HepG2 (cell line): ENCODE measurements around the gene NOS1AP. TPM values are rescaled to one million over a fixed set of nuclear protein-coding genes. Genes with fewer than 3 reads are reported as not detected.

Experiments used
- ATAC-seq: fragments of 200-7000 bp; cut with Tn5 transposase; 3 replicates; pipeline ENCODE4 v1.9.1; 2020; ENCODE audit warnings: mild to moderate bottlenecking, moderate library complexity
- BruUV-seq: library from RNA; stranded (reverse); fragments of 400-500 nt; replicated peaks from 2 replicates; lab custom pipeline; 2021; lab: Mats Ljungman, UMichigan
- CTCF ChIA-PET: fragments of 300-600 bp; formaldehyde crosslinking; extraction: SDS; loops from one replicate; lab custom pipeline; 2021; ENCODE audit warnings: low total read pairs, inconsistent platforms, low intra/inter-chr PET ratio; lab: Yijun Ruan, JAX
- POLR2A ChIA-PET: fragments of 350-600 bp; sonication (Branson Sonifier 250); formaldehyde crosslinking; loops from one replicate; lab custom pipeline; 2020; ENCODE audit warnings: antibody characterized with exemption, inconsistent platforms; lab: Yijun Ruan, JAX
- DNase-seq: peaks from one replicate; pipeline ENCODE4 v3.0.0-alpha.2; 2015; ENCODE audit warnings: low spot score
- FAIRE-seq: peaks from 3 replicates; lab custom pipeline; 2011; peaks lifted over from hg19 to GRCh38; lab: Jason Lieb, UNC
- H2AFZ ChIP-seq: one replicate; pipeline ENCODE4 v1.6.1; 2011; ENCODE audit warnings: low read length, inconsistent platforms
- H3K27ac ChIP-seq: fragments of 300-600 bp; 3 replicates; pipeline ENCODE4 v1.8.0; 2011; ENCODE audit warnings: mixed run types, mild to moderate bottlenecking, mixed read lengths, low read length, inconsistent platforms; ENCODE audit not compliant: insufficient read depth; ENCODE audit errors: extremely low read length
- H3K27me3 ChIP-seq, 2 experiments: fragments of 200-600 bp in 1 of 2; 2 replicates in 1 of 2; 3 replicates in 1 of 2; pipeline versions ENCODE4 v1.6.0 to v1.8.0; 2011; ENCODE audit warnings: low read length in 2 of 2, mild to moderate bottlenecking in 2 of 2, moderate library complexity in 2 of 2, inconsistent platforms in 1 of 2; ENCODE audit not compliant: insufficient read depth in 2 of 2, control insufficient read depth in 1 of 2
- H3K36me3 ChIP-seq, 2 experiments: fragments of 200-600 bp in 1 of 2; replicated peaks in 1 of 2; 2 replicates in 1 of 2; 3 replicates in 1 of 2; pipeline versions ENCODE4 v1.5.1 to v1.8.0; 2011; ENCODE audit warnings: low read length in 2 of 2, inconsistent platforms in 1 of 2; ENCODE audit not compliant: insufficient read depth in 2 of 2, control insufficient read depth in 1 of 2
- H3K4me1 ChIP-seq: 2 replicates; pipeline ENCODE4 v1.5.1; 2012; ENCODE audit warnings: low read length, inconsistent platforms; ENCODE audit not compliant: insufficient read depth
- H3K4me2 ChIP-seq: 2 replicates; pipeline ENCODE4 v1.6.0; 2011; ENCODE audit warnings: low read depth, low read length, inconsistent platforms
- H3K4me3 ChIP-seq, 3 experiments: fragments of 200-600 bp in 1 of 3; sonication (generic), shearing (Covaris generic) in 1 of 3; replicated peaks in 1 of 3; 2 replicates each; pipeline ENCODE4 v1.5.1; 2011 to 2016; ENCODE audit warnings: low read length in 3 of 3, inconsistent platforms in 2 of 3, low read depth in 2 of 3, mild to moderate bottlenecking in 2 of 3, control low read depth in 1 of 3, mixed read lengths in 1 of 3; ENCODE audit not compliant: insufficient read depth in 1 of 3
- H3K79me2 ChIP-seq: one replicate; pipeline ENCODE4 v1.6.1; 2011; ENCODE audit warnings: low read length, inconsistent platforms; ENCODE audit not compliant: insufficient read depth
- H3K9ac ChIP-seq: 2 replicates; pipeline ENCODE4 v1.6.0; 2011; ENCODE audit warnings: mild to moderate bottlenecking, low read depth, low read length, inconsistent platforms; ENCODE audit not compliant: insufficient read depth
- H3K9me3 ChIP-seq: 2 replicates; pipeline ENCODE4 v1.5.1; 2012; ENCODE audit warnings: mild to moderate bottlenecking, low read length
- H4K20me1 ChIP-seq: 2 replicates; pipeline ENCODE4 v1.6.0; 2011; ENCODE audit warnings: inconsistent platforms, mild to moderate bottlenecking, low read length, moderate library complexity; ENCODE audit not compliant: insufficient read depth
- ARNT2 ChIP-seq: sonication (generic); formaldehyde crosslinking; IDR thresholded peaks from 2 replicates; pipeline ENCODE4 v1.8.0; 2022; ENCODE audit warnings: mild to moderate bottlenecking, low read depth, missing genetic modification reagents, moderate library complexity
- CCAR2 ChIP-seq: fragments of 200-400 bp; formaldehyde crosslinking; optimal IDR thresholded peaks from 2 replicates; pipeline ENCODE3; 2018; ENCODE audit warnings: low read depth, mild to moderate bottlenecking, low read length, moderate library complexity
- CHCHD3 ChIP-seq: sonication (generic); formaldehyde crosslinking; IDR thresholded peaks from 2 replicates; pipeline ENCODE4 v1.8.0; 2022; ENCODE audit warnings: mild to moderate bottlenecking, missing genetic modification reagents, moderate library complexity
- GABPA ChIP-seq, 2 experiments: IDR thresholded peaks; 2 replicates each; pipeline ENCODE4 v1.6.1; 2011 to 2016; ENCODE audit warnings: low read depth in 2 of 2, low read length in 1 of 2, missing biosample characterization in 1 of 2, missing genetic modification characterization in 1 of 2
- HOXA3 ChIP-seq: sonication (generic); formaldehyde crosslinking; IDR thresholded peaks from 2 replicates; pipeline ENCODE4 v1.5.0; 2020; ENCODE audit warnings: missing genetic modification reagents
- KMT2B ChIP-seq: IDR thresholded peaks from 2 replicates; pipeline ENCODE4 v1.6.1; 2016; ENCODE audit warnings: missing genetic modification reagents, missing compliant biosample characterization
- NFE2L1 ChIP-seq: sonication (generic); formaldehyde crosslinking; IDR thresholded peaks from 2 replicates; pipeline ENCODE4 v1.4.0; 2020; ENCODE audit warnings: missing genetic modification reagents, mild to moderate bottlenecking, borderline replicate concordance
- NR2F6 ChIP-seq, 2 experiments: IDR thresholded peaks; 2 replicates each; pipeline ENCODE4 v1.6.1; 2016; ENCODE audit warnings: antibody characterized with exemption in 1 of 2, mild to moderate bottlenecking in 1 of 2
- SALL2 ChIP-seq: sonication (generic); formaldehyde crosslinking; IDR thresholded peaks from 2 replicates; pipeline ENCODE4 v1.8.1; 2023; ENCODE audit warnings: mild to moderate bottlenecking, missing genetic modification reagents, inconsistent platforms
- SP1 ChIP-seq, 2 experiments: fragments of 450-650 bp in 1 of 2; sonication (generic) in 1 of 2; formaldehyde crosslinking in 1 of 2; IDR thresholded peaks; 2 replicates each; pipeline versions ENCODE4 v1.4.0 to v1.6.1; 2016 to 2020; ENCODE audit warnings: missing genetic modification reagents in 1 of 2
- ZNF256 ChIP-seq: sonication (generic); formaldehyde crosslinking; conservative IDR thresholded peaks from 2 replicates; pipeline ENCODE4 v1.4.0; 2020; ENCODE audit warnings: missing genetic modification reagents
- ZNF501 ChIP-seq: sonication (generic); formaldehyde crosslinking; IDR thresholded peaks from 2 replicates; pipeline ENCODE4 v1.5.1; 2020; ENCODE audit warnings: mild to moderate bottlenecking, moderate library complexity, missing genetic modification reagents
- ZNF720 ChIP-seq: sonication (generic); formaldehyde crosslinking; IDR thresholded peaks from 2 replicates; pipeline ENCODE4 v1.4.0; 2020; ENCODE audit warnings: missing genetic modification reagents
- ZNF775 ChIP-seq: sonication (generic); formaldehyde crosslinking; IDR thresholded peaks from 2 replicates; pipeline ENCODE4 v1.4.0; 2020; ENCODE audit warnings: missing genetic modification reagents, mild to moderate bottlenecking, moderate library complexity, borderline replicate concordance
- ZNF777 ChIP-seq: sonication (generic); formaldehyde crosslinking; IDR thresholded peaks from 2 replicates; pipeline ENCODE4 v1.4.0; 2020; ENCODE audit warnings: missing genetic modification reagents
- whole genome bisulfite sequencing: methylation state at CpG from one replicate; pipeline ENCODE4 v1.1.6; 2017; ENCODE audit warnings: low lambda C conversion rate; 5-methylcytosine and 5-hydroxymethylcytosine counted together
- in situ Hi-C: cut with HindIII; loops from 2 replicates; pipeline ENCODE4 v1.10.0; 2017; ENCODE audit warnings: low pct_unique_long_range_greater_than_20kb; ENCODE audit not compliant: extremely low pct_ligation_motif_present
- intact Hi-C: fragments of 100-400 bp; cut with micrococcal nuclease; formaldehyde crosslinking; loops from one replicate; pipeline ENCODE4 v1.10.0; 2022; ENCODE audit not compliant: unreplicated experiment
- polyA plus RNA-seq, 8 experiments: library from polyadenylated mRNA; depleted of rRNA in 3 of 8; stranded (reverse) in 7 of 8; unstranded in 1 of 8; fragments of >200 nt; fragmentation: Illumina TruSeq in 4 of 8; extraction: Trizol in 4 of 8; gene quantifications; 2 replicates each; pipeline versions ENCODE4 v1.2.1 to v1.2.3, GENCODE V29; 2011 to 2016; ENCODE audit warnings: low read depth in 4 of 8, missing spikeins in 1 of 8, mixed read lengths in 1 of 8; ENCODE audit not compliant: insufficient read depth in 1 of 8
- total RNA-seq, 5 experiments: library from RNA; depleted of rRNA; stranded (reverse); fragments of >200 nt; fragmentation: Illumina TruSeq; extraction: Trizol; gene quantifications; 2 replicates each; pipeline ENCODE4 v1.2.3, GENCODE V29; 2016; ENCODE audit warnings: low read depth in 1 of 5
- TF ChIP-seq, protein P1 (sequence below): fragments of 450-650 bp; IDR thresholded peaks from 2 replicates; pipeline ENCODE4 v1.6.1; 2016
- TF ChIP-seq, protein P2 (sequence below): sonication (generic); formaldehyde crosslinking; IDR thresholded peaks from 2 replicates; pipeline ENCODE4 v1.4.0; 2020; ENCODE audit warnings: mild to moderate bottlenecking, missing genetic modification reagents
- TF ChIP-seq, protein P3 (sequence below): sonication (generic); formaldehyde crosslinking; IDR thresholded peaks from 2 replicates; pipeline ENCODE4 v1.4.0; 2020; ENCODE audit warnings: missing genetic modification reagents

The NOS1AP gene
- total and polyA plus RNA-seq, 2 of the 13 experiments (the other 11 are each of a cell fraction or from before 2014, with no cell fraction given): 2.0 to 3.3 TPM

DNA sequence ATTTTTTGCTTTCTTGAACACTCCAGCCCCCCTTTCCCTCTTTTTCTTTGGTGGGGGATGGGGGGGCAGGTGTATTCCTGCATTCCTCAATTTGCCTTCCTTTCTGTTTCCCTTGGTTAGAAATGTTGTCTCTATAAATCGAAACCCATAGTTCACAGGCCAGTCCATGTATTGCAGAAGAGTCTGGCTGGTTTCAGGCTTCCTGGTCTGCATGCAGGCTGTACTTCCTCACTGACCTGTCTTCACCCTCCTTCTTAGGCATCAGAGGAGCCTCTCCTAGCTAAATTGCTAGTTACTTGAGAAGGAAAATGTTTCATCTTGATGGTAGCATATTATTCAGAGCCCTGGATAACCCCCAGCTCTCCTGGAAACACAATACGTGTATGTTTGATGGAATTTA lies 167.1 kb downstream of the NOS1AP start:
- POLR2A ChIA-PET: no interaction called here
- DNase-seq: no peak
- WGBS: 84% methylated on average over 2 of the region's 2 CpGs
- no peak overlapping the region for H3K9ac ChIP-seq
- CTCF ChIA-PET: no interaction called here
- H3K27me3 ChIP-seq: no peaks in the 10 kb centered on the region
- H4K20me1 ChIP-seq: no peaks in the 10 kb centered on the region
- no TSS peak for BruUV-seq
- no peak overlapping the region for H3K4me3 ChIP-seq
- no peak for FAIRE-seq
- no peaks in the 10 kb centered on the region for H3K9me3 ChIP-seq
- in situ Hi-C loops: no loop called here
- no peak overlapping the region for H2AFZ ChIP-seq
- H3K27ac ChIP-seq: no peak overlapping the region
- H3K4me2 ChIP-seq: no peak overlapping the region
- H3K4me1 ChIP-seq: peaks cover 83% of the 10 kb centered on the region
- TF ChIP-seq ZNF777 (no peak), ZNF501 (CRISPR knock-in tag) (no peak), SP1 (IDR thresholded peaks at IDR 0.05) (no peak), SP1 (CRISPR knock-in tag; IDR thresholded peaks at IDR 0.05) (no peak), NFE2L1 (CRISPR knock-in tag) (no peak), ZNF720 (CRISPR knock-in tag) (no peak), CCAR2 (no peak), KMT2B (CRISPR knock-in tag) (no peak), ARNT2 (CRISPR knock-in tag) (no peak), NR2F6 (IDR thresholded peaks at IDR 0.05) (no peak), NR2F6 (CRISPR knock-in tag; IDR thresholded peaks at IDR 0.05) (no peak), SALL2 (CRISPR knock-in tag) (no peak), CHCHD3 (no peak), HOXA3 (CRISPR knock-in tag) (no peak), ZNF775 (CRISPR knock-in tag) (no peak), ZNF256 (no peak), GABPA (IDR thresholded peaks at IDR 0.05; ENCODE audit: low read depth, low read length) (no peak), GABPA (CRISPR knock-in tag; IDR thresholded peaks at IDR 0.05; ENCODE audit: low read depth) (no peak)
- TF ChIP-seq, protein P1, sequence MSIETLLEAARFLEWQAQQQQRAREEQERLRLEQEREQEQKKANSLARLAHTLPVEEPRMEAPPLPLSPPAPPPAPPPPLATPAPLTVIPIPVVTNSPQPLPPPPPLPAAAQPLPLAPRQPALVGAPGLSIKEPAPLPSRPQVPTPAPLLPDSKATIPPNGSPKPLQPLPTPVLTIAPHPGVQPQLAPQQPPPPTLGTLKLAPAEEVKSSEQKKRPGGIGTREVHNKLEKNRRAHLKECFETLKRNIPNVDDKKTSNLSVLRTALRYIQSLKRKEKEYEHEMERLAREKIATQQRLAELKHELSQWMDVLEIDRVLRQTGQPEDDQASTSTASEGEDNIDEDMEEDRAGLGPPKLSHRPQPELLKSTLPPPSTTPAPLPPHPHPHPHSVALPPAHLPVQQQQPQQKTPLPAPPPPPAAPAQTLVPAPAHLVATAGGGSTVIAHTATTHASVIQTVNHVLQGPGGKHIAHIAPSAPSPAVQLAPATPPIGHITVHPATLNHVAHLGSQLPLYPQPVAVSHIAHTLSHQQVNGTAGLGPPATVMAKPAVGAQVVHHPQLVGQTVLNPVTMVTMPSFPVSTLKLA: no peak
- TF ChIP-seq, protein P2, sequence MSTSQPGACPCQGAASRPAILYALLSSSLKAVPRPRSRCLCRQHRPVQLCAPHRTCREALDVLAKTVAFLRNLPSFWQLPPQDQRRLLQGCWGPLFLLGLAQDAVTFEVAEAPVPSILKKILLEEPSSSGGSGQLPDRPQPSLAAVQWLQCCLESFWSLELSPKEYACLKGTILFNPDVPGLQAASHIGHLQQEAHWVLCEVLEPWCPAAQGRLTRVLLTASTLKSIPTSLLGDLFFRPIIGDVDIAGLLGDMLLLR: no peak
- TF ChIP-seq, protein P3, sequence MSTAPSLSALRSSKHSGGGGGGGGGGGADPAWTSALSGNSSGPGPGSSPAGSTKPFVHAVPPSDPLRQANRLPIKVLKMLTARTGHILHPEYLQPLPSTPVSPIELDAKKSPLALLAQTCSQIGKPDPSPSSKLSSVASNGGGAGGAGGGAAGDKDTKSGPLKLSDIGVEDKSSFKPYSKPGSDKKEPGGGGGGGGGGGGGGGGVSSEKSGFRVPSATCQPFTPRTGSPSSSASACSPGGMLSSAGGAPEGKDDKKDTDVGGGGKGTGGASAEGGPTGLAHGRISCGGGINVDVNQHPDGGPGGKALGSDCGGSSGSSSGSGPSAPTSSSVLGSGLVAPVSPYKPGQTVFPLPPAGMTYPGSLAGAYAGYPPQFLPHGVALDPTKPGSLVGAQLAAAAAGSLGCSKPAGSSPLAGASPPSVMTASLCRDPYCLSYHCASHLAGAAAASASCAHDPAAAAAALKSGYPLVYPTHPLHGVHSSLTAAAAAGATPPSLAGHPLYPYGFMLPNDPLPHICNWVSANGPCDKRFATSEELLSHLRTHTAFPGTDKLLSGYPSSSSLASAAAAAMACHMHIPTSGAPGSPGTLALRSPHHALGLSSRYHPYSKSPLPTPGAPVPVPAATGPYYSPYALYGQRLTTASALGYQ (CRISPR knock-in tag): no peak
- peaks cover 9% of the 10 kb centered on the region for H3K79me2 ChIP-seq
- ATAC-seq: no peak
- intact Hi-C loops: loop anchor here (5.0 kb wide), 2 partner anchors 39 to 104 kb away; no protein-coding TSS in a partner anchor
- no peaks in the 10 kb centered on the region; a peak in 1 of 5 replicates for H3K36me3 ChIP-seq
